HG03039 (cell line): ENCODE results near the gene APMAP.

Source experiments
- ATAC-seq: cut with Tn5 transposase; IDR thresholded peaks from one replicate; pipeline ENCODE4 v1.9.1; 2021; ENCODE audit warnings: mild to moderate bottlenecking, moderate library complexity; ENCODE audit not compliant: unreplicated experiment

Gene APMAP

DNA sequence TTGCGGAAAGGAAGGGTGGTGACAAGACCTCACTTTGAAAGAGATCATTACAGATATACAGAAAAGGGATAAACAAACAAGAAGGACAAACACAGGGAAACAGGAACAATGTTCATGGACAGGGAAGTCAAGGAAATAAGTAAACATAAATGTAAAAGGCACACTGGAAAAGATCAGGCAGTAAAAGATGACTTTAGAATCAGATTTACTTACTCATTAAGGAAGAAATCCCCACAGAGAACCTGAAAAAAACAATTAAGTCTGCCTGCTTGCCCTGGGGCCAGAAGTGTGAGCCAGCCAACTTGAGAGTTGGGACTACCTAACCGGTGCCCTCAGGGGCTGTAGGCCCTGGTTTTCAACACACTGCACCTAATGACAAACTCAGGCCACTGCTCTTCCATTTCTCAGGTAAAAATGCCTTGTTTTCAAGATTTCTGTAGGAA is 1.7 kb downstream of the APMAP start:
- ATAC-seq = no peak

DNA sequence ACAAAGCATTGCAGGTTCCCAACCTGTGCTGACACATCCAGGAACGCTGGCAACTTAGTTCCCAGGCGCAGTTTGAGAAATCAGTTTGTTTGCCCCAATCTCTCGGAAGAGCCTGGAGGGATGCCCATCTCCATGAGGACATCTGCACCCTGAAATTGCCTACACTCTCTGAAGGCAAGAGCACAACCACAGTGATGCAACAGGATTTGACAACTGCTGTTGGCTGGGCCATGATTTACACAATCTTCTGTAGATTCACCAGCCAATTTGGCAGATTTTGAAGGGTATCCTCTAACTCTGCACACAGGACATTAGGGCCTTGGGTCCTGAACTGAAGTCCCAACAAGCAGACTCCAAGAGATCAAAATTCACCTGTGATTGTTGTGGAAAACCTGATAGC is 3.4 kb downstream of the APMAP start:
- no peak for ATAC-seq

DNA sequence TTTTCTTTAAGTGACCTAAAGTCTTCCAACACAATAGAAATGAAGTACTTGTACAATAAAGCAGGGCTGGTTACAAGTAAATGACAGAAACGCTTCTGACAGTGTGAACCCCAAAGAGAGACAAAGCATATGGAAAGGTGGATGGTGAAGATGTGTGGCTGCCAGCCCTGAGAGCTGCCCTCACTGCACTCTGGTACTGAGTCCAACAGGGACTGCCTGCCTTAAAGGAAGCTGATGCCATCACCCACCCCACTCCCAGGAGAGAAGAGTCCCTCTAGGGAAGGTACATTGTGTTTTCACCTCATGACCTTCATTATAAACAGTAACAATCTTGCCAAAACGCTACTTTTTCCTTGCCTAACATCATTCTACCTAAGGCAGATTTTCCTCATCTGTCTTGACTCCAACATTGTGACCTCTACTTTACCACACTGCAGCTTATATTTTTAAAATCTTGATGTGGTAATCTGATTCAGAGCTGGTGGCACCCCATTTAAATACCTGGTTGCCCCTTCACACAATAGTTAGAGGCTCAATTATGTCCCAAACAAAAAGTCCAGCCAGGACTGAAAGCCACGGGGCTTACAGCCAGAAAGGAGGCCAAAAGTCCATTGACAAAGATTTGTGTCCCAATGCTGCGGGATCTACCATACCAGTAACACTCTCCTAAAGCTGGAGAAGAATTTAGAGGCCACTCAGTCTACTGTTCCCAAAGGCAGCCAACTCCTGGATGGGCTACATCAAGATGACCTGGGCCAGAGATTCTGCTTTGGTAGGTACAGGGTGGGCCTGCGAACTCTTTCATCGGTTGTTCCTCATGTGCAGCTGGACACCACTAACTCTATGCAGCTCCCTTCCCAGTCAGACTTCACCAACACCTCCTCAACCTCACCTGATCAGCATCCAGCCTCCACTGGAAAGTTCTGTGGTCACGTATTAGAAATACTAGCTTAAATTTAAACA is 4.4 kb downstream of the APMAP start:
- no peak for ATAC-seq

DNA sequence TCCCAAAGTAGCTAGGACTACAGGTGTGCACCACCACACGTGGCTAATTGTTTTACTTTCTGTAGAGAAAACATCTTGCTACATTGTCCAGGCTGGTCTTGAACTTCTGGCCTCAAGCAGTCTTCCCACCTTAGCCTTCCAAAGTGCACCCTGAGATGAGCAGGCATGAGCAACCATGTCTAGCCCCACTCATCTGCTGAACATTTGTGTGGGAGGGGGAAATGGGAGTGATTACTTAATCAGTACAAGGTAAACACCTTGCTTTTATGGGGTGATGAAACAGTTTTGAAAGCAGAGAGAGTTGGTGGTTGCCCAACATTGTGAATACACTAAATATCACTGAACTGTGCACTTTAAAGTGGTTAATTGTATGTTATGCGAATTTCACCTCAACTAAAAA is 5.3 kb downstream of the APMAP start:
- ATAC-seq = no peak

DNA sequence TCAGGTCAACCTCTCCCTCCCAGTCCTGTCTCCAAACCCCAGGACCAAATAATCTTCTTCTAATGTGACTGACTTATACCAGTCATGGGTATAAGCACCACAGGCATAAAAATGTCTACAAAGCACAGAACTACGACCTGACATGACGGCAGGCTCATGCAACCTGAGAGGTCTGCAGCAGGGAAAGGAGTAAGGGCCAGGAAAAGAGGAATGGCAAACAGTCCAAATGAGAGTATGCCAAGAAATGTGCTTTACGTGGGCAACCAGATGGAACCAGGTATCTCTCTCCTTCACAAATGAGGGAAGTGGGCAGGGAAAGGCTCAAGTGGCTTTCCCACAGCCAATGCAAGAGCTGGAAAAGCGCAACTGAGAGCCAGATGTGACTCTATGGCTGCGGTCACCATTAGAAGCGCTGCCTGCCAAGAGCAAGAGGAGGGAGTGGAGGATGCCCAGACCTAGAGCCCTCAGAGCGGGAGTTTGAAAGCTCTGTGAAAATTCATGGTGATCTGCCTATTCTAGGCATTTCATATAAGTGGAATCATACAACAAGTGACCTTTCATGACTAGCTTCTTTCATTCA is 6.0 kb downstream of the APMAP start:
- ATAC-seq = no peak

DNA sequence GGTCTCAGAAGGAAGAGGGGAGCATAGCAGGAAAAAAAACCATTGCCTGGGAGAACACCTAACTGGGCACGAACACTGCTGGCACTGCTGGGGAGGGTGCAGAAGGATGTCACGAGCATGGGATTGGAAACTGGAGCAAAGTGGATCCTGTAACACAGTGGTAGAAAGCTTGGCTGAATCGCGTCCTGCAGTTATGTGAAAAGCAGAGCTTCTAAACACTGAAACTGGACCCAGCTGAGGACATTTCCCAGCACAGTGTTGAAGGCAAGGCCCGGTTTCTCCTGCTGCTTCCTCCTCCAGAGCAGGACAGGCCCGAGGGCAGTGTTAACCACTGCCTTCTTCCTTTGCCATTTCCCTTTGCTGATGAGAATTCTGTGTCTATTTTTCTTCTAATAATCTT is 6.7 kb downstream of the APMAP start:
- ATAC-seq = no peak

DNA sequence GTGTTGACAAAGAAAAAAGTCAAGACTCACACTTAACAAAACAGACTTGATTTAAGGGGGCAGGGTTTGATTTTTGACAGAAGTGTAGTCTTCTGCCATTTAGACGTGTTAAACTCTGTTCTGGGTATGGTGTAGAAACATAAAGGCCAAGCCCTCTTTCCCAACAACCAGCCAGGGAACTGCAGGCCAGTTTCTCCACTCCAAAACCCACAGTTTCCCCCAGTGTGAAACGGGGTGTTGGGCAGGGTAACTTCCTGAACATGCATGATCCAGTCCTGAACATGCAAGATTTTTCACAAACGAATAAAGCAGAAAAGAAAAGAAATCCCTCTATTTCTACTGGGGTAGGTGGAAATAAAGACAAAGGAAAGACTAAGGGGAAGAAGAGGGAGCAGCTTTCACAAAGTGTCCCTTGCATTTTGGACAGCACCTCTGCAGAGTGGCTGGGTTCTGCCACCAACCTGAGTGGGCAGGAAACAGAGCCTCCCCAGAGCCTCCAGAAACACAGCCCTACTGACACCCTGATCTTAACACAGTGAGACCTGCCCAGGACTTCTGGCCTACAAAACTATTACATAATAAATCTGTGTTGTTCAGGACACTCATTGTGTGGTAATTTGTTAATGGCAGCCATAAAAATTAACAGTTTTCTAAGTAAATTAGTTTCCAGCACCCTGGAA is 7.5 kb downstream of the APMAP start:
- no peak for ATAC-seq

DNA sequence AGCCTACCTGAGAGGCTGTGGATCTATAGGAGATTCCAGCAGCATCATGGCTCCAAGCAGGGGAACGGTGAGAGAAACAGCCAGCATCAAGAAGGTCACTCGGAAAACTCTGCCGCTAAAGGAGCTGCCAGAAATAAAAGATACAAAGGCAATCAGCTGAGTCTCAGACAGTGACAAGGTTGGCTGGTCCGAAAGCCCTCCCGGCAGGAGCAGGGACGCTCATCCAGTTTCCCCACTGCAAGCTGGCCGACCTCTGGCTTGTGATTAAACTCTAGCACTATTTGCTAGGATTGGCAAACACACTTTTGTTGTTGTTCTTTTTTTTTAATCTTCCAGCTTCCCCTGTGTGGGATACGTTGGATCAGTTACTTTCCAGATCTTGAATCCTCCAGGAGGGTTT is 8.7 kb downstream of the APMAP start:
- ATAC-seq = no peak

DNA sequence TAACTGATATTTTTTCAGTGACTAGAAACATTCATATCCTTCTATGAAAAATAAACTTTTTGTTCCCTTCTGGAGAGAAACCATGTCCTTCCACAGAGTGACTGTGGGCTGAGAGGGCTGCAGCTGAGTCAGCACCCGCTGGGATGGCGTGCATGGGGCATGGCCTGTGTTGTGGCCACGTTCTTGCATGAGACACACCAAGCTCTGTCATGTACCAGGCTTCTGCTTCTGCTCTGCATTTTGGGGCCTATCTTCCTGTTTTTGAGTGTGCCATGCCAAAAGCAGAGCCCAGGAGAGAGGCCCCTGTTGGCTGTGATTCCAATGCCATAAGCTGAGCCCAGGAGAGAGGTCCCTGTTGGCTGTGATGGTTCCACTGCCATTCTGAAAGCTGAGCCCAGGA is 10.8 kb downstream of the APMAP start:
- ATAC-seq = no peak

DNA sequence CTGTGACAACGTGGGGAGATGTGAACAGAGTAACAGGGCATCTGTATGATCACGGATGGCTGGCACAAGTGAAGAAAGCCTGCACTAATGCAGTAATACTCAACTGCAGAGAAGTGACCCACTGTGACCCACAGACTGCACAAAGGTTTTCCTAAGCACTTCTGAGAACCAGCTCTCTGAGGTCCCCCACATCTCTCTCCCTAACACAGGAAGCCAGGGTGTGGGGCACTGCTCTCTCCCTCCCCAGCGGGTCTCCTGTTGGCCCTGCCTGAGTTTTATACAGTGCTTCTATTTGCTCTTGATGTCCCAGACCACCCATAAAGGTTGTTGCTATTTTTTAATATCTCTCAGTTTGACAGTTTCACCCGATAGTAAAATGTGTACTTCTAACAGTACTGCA is 11.3 kb downstream of the APMAP start:
- ATAC-seq = no peak

DNA sequence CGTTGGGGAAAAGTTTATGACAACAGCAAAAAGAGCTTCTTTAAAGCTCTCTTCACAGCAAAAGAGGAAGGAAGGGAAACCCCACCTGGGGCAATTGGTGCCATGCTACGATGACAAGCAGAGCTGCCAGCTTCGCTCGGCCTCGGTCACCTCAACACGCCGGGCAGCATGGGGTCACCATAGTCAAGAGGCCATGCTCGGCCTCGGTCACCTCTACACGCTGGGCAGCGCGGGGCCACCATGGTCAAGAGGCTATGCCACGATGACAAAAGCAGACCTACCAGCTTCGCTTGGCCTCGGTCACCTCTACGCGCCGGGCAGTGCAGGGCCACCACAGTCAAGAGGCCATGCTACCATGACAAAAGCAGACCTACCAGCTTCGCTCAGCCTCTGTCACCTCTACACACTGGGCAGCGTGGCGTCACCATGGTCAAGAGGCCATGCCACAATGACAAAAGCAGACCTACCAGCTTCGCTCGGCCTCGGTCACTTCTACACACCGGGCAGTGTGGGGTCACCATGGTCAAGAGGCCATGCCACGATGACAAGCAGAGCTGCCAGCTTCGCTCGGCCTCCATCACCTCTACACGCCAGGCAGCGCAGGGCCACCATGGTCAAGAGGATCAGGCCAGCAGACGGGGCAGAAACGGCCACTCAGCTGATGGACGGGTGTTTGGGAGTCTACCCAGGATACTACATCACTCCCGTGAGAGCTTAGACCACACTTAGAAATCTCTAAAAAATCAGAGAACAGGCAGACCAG is 12.1 kb downstream of the APMAP start:
- ATAC-seq = no peak

DNA sequence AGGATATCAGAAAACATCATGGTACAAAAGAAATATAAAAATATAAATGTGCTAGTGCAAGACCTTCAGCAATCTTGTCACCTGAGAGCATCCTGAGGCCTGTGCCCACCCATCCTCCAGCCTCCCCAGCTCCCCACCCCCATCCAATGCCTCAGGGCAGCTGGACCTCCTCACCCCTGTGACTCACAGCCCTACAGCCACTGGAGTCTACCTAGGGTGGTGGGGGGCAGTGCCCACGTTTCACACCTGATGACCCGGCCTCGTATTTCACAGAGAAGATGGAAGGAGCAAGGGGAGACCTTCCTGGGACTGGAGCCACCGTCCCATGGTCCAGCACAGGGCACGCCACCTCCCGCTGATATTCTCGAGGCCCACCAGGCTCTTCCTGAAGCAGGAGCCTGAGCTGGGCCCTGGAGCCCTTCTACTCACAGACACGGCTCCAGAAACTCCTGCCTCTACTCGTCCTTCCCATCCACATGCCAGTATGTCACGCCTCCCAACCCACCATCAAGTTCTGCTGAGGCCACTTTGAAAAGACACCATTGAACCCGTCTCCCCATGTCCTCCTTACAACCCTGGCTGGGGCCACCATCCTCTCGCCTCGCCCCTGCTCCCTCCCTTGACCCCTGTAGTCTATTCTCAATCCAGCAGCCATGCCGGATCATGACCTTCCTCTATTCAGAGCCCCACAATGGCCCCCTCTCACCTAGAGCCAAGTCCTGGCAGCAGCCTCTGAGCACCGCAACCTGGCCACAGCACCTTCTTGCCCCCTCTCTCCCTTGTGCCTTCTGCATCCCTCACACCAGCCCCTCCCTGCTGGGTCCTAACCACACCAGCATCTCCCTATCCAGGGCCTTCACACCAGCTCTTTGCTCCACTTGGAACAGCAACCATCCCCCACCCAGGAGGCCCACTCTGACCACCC is 13.3 kb downstream of the APMAP start:
- no peak for ATAC-seq

DNA sequence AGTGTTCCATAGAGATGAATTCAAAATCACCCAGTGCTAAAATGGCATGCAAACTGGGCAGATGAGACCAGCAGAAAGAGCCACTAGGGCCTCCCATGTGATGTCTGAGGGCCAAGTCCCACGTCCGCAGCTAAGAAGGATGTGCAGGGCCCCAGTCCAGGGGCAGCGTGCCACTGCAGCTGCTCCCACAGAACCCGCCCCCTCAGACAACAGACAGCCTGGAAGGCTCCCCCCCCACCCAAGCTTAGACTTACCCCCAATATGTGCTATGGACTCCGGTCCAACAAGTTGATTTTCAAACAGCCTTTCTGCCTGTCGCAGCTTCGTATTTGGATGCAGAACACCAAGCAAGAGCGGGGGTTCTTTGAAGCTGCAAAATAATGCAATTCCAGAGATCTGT is 14.0 kb downstream of the APMAP start:
- no peak for ATAC-seq

DNA sequence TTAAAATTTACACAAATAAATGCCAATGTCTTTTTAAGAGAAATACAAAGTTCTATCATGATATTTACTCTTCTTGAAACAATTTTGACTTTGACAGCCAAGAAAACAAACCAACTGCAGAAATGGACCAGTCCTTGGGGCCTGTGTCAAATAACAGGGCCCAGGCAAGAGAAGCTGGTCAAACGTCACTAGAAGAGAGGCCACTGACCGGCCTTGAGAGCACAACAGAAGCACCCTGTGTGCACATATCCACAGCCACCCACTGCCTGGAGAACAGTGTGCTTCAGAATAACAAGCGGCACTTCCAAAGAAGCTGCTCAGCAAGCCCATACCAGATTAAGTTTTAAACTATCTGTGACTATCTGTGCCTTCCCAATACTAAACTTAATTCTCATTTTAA is 14.8 kb downstream of the APMAP start:
- ATAC-seq = no peak

DNA sequence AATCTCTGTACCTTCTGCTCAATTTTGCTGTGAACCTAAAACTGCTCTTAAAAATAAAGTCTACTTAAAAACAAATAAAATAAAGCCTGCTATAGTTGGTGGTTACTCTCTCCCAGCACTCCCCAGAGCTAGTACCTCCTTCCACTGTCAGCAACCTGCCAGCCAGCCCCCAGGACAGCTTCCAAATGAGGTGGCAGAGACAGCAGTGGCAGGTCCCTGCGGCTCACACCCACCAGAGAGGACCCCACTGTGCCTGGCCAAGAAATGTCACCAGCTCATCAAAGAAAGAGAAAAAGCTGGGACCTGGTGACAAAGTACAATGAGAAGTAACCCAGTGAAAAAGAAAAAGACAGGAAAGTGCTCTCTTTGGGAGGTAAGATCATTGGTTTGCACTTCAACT is 15.2 kb downstream of the APMAP start:
- no peak for ATAC-seq

DNA sequence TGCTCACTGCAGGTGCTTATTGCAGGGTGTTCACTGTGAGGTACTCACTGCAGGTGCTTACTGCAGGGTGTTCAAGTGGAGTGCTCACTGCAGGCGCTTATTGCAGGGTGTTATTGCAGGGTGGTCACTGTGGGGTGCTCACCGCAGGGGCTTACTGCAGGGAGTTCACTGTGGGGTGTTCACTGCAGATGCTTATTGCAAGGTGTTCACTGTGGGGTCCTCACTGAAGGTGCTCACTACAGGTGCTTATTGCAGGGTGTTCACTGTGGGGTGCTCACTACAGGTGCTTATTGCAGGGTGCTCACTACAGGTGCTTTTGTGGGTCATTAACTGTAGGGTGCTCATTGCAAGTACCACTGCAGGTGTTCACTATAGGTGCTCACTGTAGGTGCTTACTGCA is 20.2 kb downstream of the APMAP start:
- ATAC-seq = no peak

DNA sequence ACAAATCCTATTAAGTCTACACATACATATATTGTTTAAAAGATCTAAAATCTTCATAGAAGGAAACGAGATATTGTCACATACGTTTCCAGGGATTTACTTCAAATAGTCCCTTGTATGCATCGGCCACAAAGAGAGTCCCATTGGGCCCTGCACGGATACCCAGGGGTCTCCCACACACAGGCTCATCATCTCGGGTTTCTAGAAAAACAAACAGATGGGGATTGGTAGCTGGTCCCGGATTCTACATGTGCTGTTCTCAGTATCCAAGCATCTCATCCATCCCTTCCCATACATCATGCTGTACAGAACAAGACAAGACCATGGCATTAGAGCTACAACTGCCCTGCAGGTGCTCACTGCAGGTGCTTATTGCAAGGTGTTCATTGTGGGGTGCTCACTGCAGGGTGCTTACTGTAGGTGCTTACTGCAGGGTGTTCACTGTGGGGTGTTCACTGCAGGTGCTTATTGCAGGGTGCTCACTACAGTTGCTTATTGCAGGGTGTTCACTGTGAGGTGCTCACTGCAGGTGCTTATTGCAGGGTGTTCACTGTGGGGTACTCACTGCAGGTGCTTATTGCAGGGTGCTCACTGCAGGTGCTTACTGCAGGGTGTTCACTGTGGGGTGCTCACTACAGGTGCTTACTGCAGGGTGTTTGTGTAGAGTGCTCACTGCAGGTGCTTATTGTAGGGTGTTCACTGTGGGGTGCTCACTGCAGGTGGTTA is 21.0 kb downstream of the APMAP start:
- no peak for ATAC-seq

DNA sequence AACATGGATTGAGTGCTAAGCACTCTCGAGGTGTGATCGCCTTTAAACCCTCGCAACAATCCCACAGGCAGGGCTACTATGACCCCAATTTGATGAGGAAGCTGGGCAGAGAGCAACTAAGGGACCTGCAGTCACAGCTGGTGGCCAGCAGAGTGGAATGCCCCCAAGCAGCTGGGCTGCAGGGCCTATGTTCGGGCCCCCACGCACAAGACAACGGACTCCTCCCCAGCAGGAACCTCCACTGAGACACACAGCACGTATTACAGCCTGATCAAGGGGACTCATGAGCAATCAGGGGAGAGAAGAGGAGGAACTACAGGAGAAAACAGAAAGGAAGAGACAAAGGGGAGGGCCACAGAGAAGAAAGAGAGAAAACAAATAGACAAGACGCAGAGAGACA is 21.8 kb downstream of the APMAP start:
- ATAC-seq = no peak

DNA sequence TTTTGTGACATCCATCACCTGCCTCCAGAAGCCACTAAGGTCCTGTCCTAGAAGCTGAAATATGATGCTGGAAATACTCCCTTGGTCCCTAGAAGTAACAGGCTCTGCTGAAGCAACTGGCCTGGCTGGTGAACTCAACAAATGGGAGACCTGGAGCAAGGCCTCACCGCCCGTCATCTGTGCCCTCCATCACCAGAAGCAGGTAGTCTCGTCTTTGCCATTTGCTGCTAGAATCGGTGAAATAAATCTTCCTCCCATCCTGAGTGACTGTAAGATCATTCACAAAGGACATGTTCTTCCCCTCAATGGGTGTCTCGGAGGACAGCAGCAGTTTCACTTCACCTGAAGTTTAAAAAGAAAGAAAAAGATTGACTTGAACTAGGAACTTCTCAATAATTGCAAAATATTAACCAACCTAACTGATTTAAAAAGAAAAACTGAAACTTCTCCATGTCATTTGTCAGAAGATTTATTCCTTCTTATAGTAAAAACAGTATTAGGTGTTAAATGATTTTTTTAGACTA is 22.5 kb downstream of the APMAP start:
- no peak for ATAC-seq
